HCT116 (cell line): ENCODE results near the gene HAPLN3.

ENCODE experiments used
- CEBPB ChIP-seq: IDR thresholded peaks from 2 replicates; pipeline ENCODE4 v1.6.1; 2012; ENCODE audit warnings: low read depth
- CTCF ChIP-seq, 3 experiments: fragments of 200-600 bp in 1 of 3; sonication (generic) in 1 of 3; IDR thresholded peaks in 2 of 3; conservative IDR thresholded peaks in 1 of 3; 2 replicates each; pipeline ENCODE4 v1.5.1; 2012 to 2017; ENCODE audit warnings: low read depth in 2 of 3, low read length in 2 of 3, antibody characterized with exemption in 1 of 3, borderline replicate concordance in 1 of 3, control low read depth in 1 of 3, mild to moderate bottlenecking in 1 of 3, mixed read lengths in 1 of 3, mixed run types in 1 of 3, moderate library complexity in 1 of 3; ENCODE audit not compliant: insufficient read depth in 1 of 3
- EZH2phosphoT487 ChIP-seq: fragments of 200-600 bp; IDR thresholded peaks from 2 replicates; pipeline ENCODE4 v1.6.1; 2018; ENCODE audit warnings: antibody characterized with exemption, borderline replicate concordance
- POLR2AphosphoS5 ChIP-seq: IDR thresholded peaks from 2 replicates; pipeline ENCODE4 v1.6.1; 2011; ENCODE audit warnings: mild to moderate bottlenecking, low read depth, low read length, moderate library complexity
- SIN3A ChIP-seq: IDR thresholded peaks from 2 replicates; pipeline ENCODE4 v1.6.1; 2012; ENCODE audit warnings: low read depth
- TCF7L2 ChIP-seq: IDR thresholded peaks from 2 replicates; pipeline ENCODE4 v1.7.0; 2011; ENCODE audit warnings: borderline replicate concordance, inconsistent platforms; ENCODE audit not compliant: insufficient read depth, insufficient read length; ENCODE audit errors: extremely low read depth
- YY1 ChIP-seq: IDR thresholded peaks from 2 replicates; pipeline ENCODE4 v1.6.1; 2011; ENCODE audit warnings: low read length, low read depth, moderate library complexity, mild to moderate bottlenecking; ENCODE audit not compliant: insufficient replicate concordance; ENCODE audit errors: extremely low read depth

GRCh38 chr15:88874275-88874674 lies 21.1 kb downstream of the HAPLN3 start:
- TF ChIP-seq TCF7L2 = no peak
- TF ChIP-seq CTCF (IDR thresholded peaks at IDR 0.05 in 2 of 3, conservative IDR thresholded peaks at IDR 0.05 in 1 of 3; ENCODE audit: borderline replicate concordance in 1 of 3, insufficient read depth in 1 of 3, low read depth in 2 of 3, low read length in 2 of 3) = no peak
- no peak for TF ChIP-seq POLR2AphosphoS5
- no peak for TF ChIP-seq YY1
- no peak for TF ChIP-seq CEBPB
- TF ChIP-seq EZH2phosphoT487 = no peak
- TF ChIP-seq SIN3A = no peak
